Epithelial cell of proximal tubule (primary cell): Measurements from ENCODE around the gene PROSER3. TPM values are rescaled to one million over a fixed set of nuclear protein-coding genes. Genes with fewer than 3 reads are reported as not detected.
"Not testable (repeated sequence)": the region's sequence is repeated elsewhere in the genome, so short reads cannot be mapped to it uniquely, and the experiment has no call there.

Experiments used
- DNase-seq: peaks from one replicate; pipeline ENCODE4 v3.0.0-alpha.2; 2011; ENCODE audit warnings: low read depth
- H3K4me3 ChIP-seq: 2 replicates; pipeline ENCODE4 v1.5.1; 2011; ENCODE audit warnings: low read depth, mild to moderate bottlenecking, low read length
- total RNA-seq: library from RNA; depleted of rRNA; stranded (reverse); fragments of >200 nt; gene quantifications from 2 replicates; pipeline ENCODE4 v1.2.3, GENCODE V29; 2015
- TF ChIP-seq, protein P1 (sequence below): conservative IDR thresholded peaks from 2 replicates; pipeline ENCODE4 v1.5.1; 2012; ENCODE audit warnings: low read depth, mild to moderate bottlenecking, low read length

PROSER3 gene
- total RNA-seq, 1 donor from 2014 or later, result 14.7 TPM

DNA sequence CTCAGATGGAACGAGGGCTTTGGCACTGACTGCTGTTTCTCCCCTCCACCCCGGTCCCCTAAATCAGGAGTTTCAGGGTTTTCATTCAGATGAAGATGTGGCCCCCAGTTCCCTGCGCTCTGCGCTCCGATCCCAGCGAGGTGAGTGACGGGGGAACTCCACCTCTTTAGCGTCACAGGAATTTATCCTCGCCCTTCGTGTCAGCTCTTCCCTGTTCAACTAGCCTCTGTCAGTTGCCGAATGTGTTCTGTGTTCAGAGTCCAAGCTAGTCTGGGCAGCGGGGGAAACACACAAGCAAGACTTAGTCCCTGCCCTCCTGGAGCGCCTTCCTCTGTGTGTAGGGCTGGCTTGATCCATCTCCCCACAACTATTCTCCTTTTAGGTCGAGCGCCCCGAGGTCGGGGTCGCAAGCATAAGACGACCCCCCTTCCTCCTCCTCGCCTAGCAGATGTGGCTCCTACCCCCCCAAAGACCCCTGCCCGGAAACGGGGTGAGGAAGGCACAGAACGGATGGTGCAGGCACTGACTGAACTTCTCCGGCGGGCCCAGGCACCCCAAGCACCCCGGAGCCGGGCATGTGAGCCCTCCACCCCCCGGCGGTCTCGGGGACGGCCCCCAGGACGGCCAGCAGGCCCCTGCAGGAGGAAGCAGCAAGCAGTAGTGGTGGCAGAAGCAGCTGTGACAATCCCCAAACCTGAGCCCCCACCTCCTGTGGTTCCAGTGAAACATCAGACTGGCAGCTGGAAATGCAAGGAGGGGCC lies 38.4 kb upstream of the PROSER3 start:
- TF ChIP-seq, protein P1, sequence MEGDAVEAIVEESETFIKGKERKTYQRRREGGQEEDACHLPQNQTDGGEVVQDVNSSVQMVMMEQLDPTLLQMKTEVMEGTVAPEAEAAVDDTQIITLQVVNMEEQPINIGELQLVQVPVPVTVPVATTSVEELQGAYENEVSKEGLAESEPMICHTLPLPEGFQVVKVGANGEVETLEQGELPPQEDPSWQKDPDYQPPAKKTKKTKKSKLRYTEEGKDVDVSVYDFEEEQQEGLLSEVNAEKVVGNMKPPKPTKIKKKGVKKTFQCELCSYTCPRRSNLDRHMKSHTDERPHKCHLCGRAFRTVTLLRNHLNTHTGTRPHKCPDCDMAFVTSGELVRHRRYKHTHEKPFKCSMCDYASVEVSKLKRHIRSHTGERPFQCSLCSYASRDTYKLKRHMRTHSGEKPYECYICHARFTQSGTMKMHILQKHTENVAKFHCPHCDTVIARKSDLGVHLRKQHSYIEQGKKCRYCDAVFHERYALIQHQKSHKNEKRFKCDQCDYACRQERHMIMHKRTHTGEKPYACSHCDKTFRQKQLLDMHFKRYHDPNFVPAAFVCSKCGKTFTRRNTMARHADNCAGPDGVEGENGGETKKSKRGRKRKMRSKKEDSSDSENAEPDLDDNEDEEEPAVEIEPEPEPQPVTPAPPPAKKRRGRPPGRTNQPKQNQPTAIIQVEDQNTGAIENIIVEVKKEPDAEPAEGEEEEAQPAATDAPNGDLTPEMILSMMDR, result no peak
- no peak for DNase-seq
- H3K4me3 ChIP-seq, result peak overlapping the region; percentile 82

DNA sequence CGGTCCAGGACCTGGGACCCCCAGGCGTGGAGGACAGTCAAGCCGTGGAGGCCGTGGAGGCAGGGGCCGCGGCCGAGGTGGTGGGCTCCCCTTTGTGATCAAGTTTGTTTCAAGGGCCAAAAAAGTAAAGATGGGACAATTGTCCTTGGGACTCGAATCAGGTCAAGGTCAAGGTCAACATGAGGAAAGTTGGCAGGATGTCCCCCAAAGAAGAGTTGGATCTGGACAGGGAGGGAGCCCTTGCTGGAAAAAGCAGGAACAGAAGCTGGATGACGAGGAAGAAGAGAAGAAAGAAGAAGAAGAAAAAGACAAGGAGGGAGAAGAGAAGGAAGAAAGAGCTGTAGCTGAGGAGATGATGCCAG lies 37.8 kb upstream of the PROSER3 start:
- no peak overlapping the region for H3K4me3 ChIP-seq
- TF ChIP-seq, protein P1, result no peak
- DNase-seq, result no peak

DNA sequence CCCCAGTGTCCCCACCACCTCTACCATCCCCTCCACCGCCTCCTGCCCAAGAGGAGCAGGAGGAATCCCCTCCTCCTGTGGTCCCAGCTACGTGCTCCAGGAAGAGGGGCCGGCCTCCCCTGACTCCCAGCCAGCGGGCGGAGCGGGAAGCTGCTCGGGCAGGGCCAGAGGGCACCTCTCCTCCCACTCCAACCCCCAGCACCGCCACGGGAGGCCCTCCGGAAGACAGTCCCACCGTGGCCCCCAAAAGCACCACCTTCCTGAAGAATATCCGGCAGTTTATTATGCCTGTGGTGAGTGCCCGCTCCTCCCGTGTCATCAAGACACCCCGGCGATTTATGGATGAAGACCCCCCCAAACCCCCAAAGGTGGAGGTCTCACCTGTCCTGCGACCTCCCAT lies 37.3 kb upstream of the PROSER3 start:
- TF ChIP-seq, protein P1, result no peak
- no peak overlapping the region for H3K4me3 ChIP-seq
- DNase-seq, result no peak

DNA sequence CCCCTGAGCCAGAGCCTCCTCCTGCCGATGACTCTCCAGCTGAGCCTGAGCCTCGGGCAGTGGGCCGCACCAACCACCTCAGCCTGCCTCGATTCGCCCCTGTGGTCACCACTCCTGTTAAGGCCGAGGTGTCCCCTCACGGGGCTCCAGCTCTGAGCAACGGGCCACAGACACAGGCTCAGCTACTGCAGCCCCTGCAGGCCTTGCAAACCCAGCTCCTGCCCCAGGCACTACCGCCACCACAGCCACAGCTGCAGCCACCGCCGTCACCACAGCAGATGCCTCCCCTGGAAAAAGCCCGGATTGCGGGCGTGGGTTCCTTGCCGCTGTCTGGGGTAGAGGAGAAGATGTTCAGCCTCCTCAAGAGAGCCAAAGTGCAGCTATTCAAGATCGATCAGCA lies 36.6 kb upstream of the PROSER3 start:
- no peak for DNase-seq
- TF ChIP-seq, protein P1, result no peak
- no peak overlapping the region for H3K4me3 ChIP-seq

DNA sequence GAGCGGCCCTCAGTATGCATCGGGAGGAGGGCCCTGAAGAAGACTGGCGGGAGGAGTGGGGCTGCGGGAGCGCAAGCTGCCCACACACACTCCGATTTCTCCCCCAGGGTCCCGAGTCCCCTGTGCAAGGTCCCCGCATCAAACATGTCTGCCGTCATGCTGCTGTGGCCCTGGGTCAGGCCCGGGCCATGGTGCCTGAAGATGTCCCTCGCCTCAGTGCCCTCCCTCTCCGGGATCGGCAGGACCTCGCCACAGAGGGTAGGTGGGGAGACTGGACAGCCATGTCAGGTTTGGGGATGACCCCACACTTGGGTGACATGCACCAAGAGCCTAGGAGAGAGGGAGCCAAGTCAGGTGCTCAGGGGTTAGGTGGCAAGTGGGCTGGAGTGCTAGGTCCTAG lies 35.5 kb upstream of the PROSER3 start:
- no peak for DNase-seq
- H3K4me3 ChIP-seq, result no peak overlapping the region
- TF ChIP-seq, protein P1, result no peak

DNA sequence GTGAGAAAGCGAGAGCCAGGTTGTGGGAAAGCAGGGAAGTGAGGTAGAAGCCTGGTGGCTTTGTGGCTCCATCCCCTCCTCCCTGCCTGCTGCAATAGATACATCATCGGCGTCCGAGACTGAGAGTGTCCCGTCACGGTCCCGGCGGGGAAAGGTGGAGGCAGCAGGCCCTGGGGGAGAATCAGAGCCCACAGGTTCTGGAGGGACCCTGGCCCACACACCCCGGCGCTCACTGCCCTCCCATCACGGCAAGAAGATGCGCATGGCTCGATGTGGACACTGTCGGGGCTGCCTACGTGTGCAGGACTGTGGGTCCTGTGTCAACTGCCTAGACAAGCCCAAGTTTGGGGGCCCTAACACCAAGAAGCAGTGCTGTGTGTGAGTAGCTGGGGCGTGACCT lies 35.1 kb upstream of the PROSER3 start:
- TF ChIP-seq, protein P1, result no peak
- DNase-seq, result no peak
- H3K4me3 ChIP-seq, result no peak overlapping the region

DNA sequence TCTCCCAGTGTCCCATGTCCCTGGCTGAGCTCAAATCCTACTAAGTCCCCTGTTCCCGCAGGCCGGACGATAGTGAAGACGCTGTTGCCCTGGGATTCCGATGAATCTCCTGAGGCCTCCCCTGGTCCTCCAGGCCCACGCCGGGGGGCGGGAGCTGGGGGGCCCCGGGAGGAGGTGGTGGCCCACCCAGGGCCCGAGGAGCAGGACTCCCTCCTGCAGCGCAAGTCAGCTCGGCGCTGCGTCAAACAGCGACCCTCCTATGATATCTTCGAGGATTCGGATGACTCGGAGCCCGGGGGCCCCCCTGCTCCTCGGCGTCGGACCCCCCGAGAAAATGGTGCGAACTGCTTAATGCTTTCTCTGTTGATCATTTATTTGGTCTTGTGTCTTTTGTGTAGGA lies 34.3 kb upstream of the PROSER3 start:
- H3K4me3 ChIP-seq, result no peak overlapping the region
- TF ChIP-seq, protein P1, result no peak
- no peak for DNase-seq

DNA sequence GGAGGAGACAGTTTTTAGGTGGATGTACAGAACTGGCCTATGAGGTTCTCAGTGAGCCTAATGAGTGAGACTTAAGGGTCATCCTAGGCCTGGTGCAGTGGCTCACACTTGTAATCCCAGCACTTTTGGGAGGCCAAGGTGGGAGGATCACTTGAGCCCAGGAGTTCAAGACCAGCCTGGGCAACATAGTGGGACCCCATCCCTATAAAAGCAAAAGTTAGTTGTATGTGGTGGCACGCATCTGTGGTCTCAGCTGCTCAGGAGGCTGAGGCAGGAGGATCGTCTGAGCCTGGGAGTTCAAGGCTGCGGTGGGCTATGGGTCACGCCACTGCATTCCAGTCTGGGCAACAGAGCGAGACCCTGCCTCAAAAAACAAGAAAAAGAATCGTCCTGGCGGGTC lies 33.8 kb upstream of the PROSER3 start:
- not testable (repeated sequence) for H3K4me3 ChIP-seq, DNase-seq
